Anterior cingulate cortex (tissue), 58 donors: ENCODE results near the gene HBP1.
"Not testable (repeated sequence)": the region's sequence is repeated elsewhere in the genome, so short reads cannot be mapped to it uniquely, and the experiment has no call there.

Experiments
- DNase-seq, 58 donors: peaks; one replicate each; lab custom pipeline; 2025; lab: John Stamatoyannopoulos, UW

Gene HBP1

DNA sequence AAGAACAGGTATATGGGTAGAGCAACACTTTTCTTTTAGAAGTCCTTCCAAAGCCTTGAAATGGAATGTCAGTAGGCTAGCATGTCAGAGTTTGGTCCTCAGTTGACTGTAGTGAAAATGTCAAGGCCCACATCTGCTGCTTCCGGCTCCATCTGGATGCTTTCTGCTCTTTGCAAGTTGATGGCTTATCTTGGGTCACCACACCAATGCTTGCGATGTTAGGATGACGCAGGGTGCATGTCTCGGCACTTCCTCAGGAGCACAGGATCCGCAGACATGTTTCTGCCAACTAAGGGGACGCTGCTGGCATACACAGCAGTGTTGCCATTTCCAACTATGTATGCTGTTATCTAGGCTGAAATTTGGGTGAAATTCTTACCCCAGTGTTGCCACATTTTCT is 14.0 kb upstream of the HBP1 start:
- no peak for DNase-seq

DNA sequence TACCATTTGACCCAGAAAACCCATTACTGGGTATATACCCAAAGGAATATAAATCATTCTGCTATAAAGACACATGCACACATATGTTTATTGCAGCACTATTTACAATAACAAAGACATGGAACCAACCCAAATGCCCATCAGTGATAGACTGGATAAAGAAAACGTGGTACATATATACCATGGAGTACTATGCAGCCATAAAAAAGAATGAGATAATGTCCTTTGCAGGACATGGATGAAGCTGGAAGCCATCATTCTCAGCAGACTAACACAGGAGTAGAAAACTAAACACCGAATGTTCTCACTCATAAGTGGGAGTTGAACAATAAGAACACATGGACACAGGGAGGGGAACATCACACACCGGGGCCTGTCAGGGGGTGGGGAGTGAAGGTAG is 13.1 kb upstream of the HBP1 start:
- not testable (repeated sequence) for DNase-seq

DNA sequence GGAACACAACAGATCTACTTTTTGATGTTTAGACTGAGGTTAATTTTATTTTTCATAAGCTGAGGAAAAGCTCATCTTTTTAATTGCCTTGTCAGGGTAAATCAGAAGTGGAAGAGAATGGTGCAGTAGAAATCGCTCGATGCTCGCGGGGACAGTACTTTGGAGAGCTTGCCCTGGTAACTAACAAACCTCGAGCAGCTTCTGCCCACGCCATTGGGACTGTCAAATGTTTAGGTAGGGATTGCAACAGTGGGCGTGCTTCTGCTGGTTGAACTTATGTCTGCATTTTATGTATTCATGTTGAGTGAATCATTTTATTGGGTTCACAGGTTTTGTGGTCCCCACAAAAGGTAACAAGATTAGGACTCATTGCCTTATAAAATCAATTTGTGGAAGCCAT is 11.7 kb upstream of the HBP1 start:
- DNase-seq, result peak in 3 of 58 donors; percentile 1 to 13 (median 8)

DNA sequence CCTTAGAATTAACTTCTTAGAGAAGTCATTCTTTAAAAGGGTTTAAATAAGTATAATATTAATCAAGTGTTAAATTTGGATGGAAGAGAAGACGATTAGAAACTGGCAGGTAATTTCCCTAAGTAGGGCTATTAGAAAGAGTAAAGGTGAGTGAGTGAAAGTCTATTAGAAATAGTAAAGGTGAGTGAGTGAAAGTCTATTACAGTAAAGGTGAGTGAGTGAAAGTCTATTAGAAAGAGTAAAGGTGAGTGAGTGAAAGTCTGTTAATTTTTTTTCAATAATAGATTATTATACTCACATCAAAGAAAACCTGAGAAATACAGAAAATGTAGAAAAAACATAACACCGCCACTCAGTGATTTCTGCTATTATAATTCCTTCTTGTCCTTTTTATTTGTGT is 10.8 kb upstream of the HBP1 start:
- no peak for DNase-seq

DNA sequence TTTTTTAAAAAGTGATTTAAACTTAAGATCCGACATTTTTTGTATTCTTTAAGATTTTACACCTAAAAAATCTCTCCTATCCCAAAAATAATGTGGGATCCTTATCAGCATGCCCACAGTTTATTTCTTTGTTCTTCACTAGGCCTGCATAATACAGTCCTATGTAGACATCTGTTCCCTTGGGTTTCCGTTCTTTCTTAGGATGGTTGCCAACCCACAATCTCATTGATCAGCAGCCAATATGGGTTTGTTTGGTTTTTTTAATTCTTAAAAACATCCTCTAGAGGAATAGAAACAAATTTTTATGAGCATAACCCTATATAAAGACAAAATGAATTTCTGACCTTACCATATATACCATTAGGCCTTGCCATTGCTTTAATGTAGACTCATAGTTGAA is 8.4 kb upstream of the HBP1 start:
- DNase-seq, result no peak

DNA sequence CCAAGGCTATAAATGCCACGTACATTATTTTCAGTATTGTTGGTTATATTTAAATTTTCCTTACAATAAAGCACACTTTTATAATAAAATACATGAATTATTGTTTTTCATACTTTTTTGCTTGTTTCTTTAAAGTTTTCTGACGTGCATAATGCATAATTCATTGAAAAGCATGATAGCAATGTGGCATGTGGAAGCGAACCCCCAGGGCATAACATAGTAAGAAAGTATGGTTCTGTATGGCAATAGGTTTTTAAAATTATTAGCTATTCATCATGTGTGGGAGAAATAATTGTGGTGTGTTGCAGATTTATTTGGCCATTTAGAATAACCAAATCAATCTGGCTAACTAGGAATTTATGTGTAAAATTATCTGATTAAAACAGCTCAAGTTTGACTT is 7.4 kb upstream of the HBP1 start:
- DNase-seq, result no peak

DNA sequence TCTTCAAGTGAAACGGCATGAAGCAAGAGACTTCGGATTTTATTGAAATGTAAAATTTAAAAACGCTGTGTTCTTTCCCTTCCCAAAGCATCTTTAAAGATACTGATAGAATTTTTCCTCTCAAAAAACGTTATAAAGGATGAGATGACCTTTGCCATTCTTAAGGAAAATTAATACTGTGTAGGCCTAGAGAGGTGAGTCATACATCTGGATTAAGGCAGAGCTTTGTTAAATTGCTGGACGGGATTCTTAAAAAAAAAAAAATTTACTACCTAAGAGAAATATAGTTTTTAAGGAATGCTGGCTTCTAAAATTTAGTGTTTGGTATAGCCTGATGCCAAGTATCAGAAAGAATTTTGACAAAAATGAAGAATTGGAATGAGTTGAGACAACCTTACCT is 6.3 kb upstream of the HBP1 start:
- DNase-seq, result no peak

DNA sequence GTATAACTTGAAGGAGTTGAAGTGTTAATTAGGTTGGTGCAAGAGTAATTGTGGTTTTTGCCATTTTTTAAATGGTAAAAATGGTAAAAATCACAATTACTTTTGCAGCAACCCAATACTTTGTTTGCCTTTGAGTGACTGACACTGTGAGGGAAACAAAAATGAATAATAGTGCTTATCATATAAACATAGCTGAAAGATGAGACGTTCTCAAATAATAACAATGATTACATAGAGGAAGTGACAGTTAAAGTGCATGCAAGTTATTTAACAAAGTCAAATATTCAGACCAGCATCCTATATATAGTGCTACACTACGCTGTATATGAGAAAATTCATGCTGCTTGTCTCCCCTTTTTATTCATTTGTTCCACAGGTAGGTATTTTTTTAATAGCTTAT is 4.7 kb upstream of the HBP1 start:
- no peak for DNase-seq

DNA sequence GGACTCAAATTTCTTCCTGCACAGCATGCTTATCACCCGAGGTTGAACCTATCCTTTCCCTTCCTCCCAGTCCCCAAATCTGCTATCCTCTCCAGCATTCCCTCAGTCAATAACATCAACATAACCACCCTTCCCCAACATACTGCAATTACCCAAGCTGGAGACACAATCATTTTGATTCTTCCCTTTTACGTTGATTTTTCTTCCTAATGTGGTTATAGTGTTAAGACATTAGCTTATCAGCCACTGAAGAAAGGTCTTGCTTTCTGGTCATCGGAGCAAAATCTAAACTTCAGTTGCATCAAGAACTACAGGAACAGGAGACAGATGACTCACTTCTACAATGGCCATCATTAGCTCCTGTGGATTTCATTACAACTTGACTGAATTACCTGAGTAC is 3.5 kb upstream of the HBP1 start:
- DNase-seq, result no peak

DNA sequence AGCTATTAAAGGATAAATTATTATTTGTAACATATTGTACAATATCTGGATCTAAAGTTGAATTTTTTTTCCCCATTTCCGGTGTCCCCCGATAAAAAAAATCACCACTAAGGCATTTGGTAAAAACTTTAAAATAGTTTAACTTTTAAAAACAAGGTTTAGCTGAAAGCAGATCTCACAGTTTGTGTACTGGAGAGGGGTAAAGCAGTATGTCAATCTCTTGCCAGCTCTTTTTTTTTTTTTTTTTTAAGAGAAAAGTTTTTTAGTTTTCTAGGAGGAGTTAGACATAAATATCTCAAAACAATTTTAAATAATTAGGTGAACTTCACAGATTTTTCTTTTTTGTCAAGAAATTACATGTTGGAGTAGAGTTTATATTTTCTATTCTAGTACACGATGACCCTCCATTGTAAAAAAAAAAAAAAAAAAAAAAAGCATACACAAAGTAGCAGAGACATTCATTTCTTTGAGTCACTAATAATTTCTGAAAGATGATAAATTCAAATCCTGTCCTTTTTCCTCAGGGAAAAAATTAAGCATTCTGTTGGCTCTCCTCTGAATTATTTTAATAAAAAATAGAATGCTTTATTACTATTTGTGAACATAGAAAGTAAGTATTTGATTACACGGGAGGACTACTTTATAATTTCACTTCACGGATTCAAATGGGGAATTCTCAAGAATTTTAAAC is 1.9 kb upstream of the HBP1 start:
- no peak for DNase-seq

DNA sequence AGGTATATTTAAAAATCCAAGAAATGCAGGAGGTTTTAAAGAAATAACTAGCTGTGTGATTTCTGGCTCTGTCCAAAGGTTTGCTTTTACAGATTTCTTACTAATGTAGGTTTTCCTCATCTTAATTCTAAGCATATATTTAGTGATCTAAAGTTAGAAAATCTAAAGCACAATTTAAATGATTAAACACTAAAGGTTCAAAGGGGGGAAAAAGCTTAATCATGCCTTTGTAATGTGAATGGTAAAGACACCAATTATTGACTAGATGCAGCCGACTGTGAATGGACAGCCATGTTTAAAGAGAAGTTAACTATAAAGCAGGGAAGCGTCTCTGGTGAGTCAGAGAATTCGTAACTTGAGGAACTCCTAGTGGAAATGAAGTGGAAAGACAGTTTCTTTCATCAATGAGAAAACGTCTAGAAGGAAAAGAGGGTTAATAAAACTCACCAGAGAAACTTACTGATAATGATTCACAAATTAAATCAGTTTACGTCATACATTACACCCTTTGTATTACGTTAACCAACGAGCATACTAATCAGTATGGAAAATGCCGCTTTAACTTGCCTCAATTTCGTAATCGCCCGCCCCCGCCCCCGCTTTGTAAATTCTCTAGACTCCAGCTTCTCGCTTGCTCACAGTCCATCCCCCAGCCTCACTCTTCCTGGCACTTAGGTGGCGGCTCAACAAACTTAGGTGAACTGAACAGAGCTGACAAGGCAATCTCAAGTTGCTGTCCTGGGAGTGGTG is 1.1 kb upstream of the HBP1 start:
- peak in 27 of 58 donors; percentile 0 to 84 (median 71) for DNase-seq

DNA sequence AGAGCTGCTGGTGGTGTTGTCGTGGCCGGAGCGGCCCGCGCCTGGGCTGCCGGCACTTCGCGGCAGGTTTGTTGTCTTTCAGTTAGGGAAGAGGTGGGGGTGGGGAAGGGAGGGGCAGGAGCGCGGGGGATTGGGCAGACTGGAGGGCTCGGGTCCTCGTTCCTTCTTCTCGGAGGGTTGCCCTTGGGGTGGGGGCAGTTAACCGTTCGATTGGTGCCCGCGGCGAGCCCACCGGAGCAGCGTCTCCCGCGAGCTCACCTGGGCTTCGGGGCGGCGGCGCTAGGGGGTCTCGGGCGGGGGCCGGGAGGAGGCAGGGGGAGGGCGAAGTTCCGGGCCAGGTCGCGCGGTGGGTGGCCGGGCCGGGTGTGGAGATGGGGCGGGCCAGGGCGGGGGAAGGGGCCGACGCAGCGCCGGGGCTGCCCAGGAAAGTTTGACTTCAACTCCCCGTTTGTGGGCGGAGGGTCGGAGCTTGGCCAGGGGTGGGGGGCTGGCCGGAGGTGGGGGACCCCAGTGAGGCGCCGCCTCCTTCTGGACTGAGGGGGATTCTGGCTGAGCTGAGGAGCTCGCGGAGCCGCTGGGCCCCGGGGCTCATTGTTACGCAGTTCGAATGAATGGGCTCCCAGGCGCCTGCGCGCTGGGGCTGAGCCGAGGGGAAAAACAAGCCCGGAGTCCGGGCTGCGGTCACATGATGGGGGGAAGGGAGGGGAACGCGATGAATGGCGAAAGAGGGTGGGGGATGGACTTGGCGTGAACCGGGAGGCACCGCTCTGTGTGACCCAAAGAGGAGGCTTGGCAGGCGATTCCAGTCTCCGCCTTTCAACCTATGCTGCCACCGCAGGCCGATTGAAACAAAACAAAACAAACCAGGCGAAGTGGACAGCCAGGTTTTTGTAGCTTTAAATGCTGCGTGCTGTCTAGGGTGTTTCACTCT is 582 bp downstream of the HBP1 start:
- DNase-seq, result peak; percentile 78 to 98 (median 96)

DNA sequence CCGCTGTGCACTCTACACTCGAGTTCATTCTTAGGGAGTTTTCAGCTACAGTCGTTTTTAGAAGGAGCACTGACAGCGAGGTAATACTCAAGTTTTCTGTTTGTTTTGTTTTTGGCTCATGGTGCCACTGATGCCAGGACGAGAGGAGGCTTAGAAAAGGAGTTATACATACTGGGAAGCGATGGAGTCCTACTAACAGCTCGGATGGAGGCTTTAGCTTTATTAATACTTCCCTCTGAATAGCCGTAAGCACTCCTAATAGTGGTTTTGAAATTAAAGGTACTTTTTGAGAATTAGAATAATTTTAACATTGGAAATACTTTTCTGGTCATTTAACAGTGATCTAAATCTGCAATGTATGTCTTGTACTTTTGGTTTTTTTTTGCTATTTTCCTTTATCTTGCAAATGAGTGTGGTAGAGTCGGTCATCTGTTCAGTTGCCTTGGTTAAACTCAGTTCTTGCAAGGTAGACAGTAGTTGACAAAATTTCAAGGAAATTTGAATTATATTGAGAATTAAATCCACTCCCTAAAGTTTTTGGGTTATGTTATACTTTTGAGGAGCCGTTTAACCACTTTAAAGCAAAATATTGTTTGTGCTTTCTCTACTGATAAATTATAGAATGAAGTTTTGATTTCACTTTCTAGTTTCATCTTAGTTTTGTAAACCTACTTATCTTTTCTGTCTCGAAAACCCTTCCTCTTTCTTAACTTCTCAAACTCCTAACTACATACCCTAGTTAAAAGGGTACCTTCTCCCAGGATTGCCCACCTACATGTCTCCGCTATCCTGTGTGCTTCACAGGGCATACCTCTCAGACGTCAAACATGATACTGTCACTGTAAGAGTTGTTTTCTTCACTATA is 1.5 kb downstream of the HBP1 start:
- no peak for DNase-seq

DNA sequence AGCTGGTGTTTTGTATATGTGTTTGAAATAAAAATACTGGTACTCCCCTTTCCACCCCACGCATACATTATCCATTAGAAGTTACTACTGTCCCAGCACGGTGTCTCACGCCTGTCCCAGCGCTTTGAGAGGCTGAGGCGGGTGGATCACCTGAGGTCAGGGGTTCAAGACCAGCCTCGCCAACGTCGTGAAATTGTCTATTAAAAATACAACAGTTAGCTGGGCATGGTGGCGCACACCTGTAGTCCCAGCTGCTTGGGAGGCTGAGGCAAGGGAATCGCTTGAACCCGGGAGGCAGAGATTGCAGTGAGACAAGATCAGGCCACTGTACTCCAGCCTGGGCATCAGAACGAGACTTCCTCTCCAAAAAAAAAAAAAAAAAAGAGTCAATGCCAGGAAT is 2.7 kb downstream of the HBP1 start:
- no peak for DNase-seq

DNA sequence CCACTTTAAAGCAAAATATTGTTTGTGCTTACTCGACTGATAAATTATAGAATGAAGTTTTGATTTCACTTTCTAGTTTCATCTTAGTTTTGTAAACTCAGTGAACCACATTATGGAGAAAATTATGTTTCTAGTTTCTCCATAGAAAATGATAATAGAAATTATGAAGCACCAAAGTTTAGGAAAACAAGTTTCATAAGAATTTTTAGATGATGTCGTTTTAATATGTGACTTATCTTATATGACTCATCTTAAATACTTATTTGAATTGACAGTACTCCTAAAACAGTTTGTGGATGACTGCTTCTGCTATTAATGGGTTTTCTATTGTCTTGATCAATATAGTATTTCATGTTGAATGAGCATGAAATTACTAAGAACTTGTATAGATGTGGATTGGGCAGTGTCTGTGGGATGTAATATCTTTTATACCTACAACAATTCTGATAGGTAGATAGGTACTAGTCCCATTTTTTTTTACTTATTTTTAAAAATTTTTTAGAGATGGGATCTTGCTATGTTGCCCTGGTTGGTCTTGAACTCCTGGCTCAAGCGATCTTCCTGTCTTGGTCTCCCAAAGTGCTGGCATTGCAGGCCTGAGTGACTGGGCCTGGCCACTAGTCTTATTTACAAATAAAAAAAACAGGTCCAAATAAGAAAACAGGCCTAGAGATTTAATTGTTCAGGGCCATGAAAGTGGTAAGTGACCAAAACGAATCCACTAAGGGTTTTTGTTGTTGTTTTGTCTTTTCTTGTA is 3.7 kb downstream of the HBP1 start:
- no peak for DNase-seq

DNA sequence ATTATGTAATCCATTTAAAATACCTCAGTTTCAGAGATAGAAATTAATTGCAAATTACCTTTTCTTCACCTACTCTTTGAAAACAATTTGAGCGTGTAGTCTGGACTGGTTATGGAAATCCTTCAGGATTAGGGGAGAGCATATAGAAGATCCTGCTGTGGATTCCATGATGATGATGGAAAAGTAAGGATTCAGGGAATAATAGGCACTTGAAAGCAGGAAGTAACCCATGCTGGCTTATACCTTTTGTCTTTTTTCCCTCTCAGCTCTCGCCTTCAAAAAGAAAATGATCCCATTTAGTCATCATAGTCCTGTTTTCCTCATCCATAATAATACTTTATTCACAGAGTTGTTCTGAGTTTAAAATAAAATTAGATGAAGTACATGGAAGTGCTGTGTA is 4.4 kb downstream of the HBP1 start:
- no peak for DNase-seq

DNA sequence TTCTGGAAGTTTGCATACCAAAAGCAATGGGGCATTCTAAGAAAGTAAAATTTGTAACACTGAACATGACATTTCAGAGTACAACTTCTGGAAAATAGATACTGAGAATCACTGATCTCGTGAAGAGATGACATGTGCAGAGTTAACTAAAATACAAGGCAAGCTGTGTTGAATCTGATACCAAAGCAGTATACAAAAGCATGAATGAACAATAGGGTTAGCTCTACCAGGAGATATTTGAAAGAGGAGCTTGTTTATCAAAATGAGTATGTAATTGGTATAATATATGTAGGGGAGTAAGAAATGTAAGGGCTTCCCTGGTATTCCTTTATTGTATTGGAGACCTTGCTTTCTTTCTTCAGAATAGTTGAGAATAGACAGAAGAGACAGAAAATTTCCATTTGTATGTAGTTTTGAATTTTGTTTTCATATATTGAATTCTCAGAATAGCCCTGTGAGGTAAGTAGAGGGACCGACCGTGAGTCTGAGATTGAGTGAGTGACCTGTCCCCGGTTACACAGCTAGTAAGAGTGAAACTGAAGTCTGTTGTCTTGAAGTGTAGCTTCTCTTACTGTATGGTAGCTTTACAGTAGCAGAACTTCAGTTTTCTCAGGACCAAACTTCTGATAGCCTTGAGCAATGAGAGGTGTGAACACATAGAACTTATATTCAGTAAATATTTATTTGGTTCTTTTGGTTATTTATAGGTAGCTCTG is 5.0 kb downstream of the HBP1 start:
- DNase-seq, result peak in 1 of 58 donors; percentile 41

DNA sequence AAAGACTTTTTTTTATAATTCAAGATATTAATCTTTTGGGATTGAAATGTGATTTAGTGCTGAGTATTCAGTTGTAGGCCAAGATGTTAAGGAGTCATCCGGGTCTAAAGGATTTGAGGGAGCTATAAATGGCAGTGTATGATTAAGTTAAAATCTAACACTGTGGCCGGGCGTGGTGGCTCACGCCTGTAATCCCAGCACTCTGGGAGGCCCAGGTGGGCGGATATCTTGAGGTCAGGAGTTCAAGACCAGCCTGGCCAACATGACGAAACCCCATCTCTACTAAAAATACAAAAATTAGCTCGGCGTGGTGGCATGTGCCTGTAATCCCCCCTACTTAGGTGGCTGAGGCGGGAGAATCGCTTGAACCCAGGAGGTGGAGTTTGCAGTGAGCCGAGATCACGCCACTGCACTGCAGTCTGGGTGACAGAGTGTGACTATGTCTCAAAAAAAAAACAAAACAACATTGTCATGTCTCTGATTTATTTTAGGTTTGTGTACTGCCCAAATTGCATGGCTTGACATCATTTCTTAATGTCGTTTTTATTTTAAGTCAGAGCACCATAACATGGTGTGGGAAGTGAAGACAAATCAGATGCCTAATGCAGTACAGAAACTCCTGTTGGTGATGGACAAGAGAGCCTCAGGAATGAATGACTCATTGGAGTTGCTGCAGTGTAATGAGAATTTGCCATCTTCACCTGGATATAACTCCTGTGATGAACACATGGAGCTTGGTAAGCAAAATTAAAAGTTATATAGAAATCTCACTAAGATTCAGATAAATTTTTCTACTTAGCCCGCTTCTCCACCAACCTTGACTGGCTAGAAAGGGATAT is 10.7 kb downstream of the HBP1 start:
- DNase-seq, result no peak
